Natural killer cell treated with Interleukin-12 subunit alpha and Interleukin-12 subunit beta and Interleukin-15 and Interleukin-18, amount 100 ng/mL, for 72 hours (primary cell): ENCODE data around the gene HIPK1. TPM values are rescaled to one million over a fixed set of nuclear protein-coding genes. Genes with fewer than 3 reads are reported as not detected.
"Not testable (repeated sequence)": the region's sequence is repeated elsewhere in the genome, so short reads cannot be mapped to it uniquely, and the experiment has no call there.

Experiments used
- ATAC-seq, 2 donors: fragments of 150-1000 bp; cut with Tn5 transposase in 1 of 2; sonication (Bioruptor Pico), chemical (Tn5 transposase) in 1 of 2; 2 replicates each; pipeline ENCODE4 v1.10.0; 2021
- DNase-seq: peaks from one replicate; pipeline ENCODE4 v3.0.0; 2022; ENCODE audit warnings: low spot score
- H3K27ac Mint-ChIP-seq, 2 donors: 1 replicate in 1 of 2; 2 replicates in 1 of 2; pipeline ENCODE4 v1.8.0; 2022; ENCODE audit warnings: mixed read lengths in 2 of 2, mild to moderate bottlenecking in 1 of 2, moderate library complexity in 1 of 2
- H3K27me3 Mint-ChIP-seq, 2 donors: 1 replicate in 1 of 2; 2 replicates in 1 of 2; pipeline ENCODE4 v1.8.0; 2022; ENCODE audit warnings: mixed read lengths in 2 of 2
- H3K36me3 Mint-ChIP-seq: one replicate; pipeline ENCODE4 v1.8.0; 2022; ENCODE audit warnings: mixed read lengths
- H3K4me1 Mint-ChIP-seq, 2 donors: 1 replicate in 1 of 2; 2 replicates in 1 of 2; pipeline ENCODE4 v1.8.0; 2022; ENCODE audit warnings: low read depth in 2 of 2, mixed read lengths in 2 of 2, mild to moderate bottlenecking in 1 of 2
- H3K4me3 Mint-ChIP-seq: one replicate; pipeline ENCODE4 v1.8.0; 2022; ENCODE audit warnings: mixed read lengths
- H3K9me3 Mint-ChIP-seq: 2 replicates; pipeline ENCODE4 v1.8.0; 2022; ENCODE audit warnings: mixed read lengths
- total RNA-seq, 2 donors: library from RNA; stranded (reverse); gene quantifications; one replicate each; pipeline ENCODE4 v1.2.3, GENCODE V29; 2022

The HIPK1 gene
- total RNA-seq, 2 donors from 2014 or later = 80.6 to 110 TPM

GRCh38 chr1:113990530-113990929 is 61.4 kb downstream of the HIPK1 start:
- Mint-ChIP-seq H3K9me3 (peaks cover 10% of the 10 kb centered on the region), H3K4me1 (peaks cover 0 to 3% of the 10 kb centered on the region in 2 donors), H3K27ac (no peak overlapping the region), H3K4me3 (no peak overlapping the region), H3K36me3 (peaks cover 16% of the 10 kb centered on the region), H3K27me3 (no peaks in the 10 kb centered on the region)
- ATAC-seq (no peak), DNase-seq (no peak)

DNA sequence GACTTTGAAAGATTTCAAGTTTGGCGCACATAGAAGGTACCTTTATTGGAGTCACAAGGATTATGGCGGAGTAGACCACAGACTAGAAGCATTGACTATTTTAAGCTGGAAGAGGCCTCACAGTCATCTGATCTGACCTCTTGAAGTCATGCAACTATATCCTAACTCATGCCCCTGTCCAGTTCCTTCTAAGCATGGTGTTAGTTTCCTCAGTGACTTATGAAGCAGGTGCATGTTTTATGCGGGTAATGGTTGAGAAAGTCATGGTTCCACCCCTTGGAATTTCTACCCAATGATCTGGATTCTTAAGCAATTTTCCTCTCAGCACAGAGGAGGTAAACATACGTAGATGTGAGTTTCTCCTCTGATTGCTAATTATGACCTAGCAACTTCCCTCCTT is 61.8 kb downstream of the HIPK1 start:
- DNase-seq (no peak), ATAC-seq (no peak)
- H3K4me1 Mint-ChIP-seq = peaks cover 0 to 3% of the 10 kb centered on the region in 2 donors
- H3K9me3 Mint-ChIP-seq = peaks cover 12% of the 10 kb centered on the region
- no peaks in the 10 kb centered on the region for H3K27me3 Mint-ChIP-seq
- no peak overlapping the region for H3K27ac Mint-ChIP-seq
- H3K36me3 Mint-ChIP-seq = peaks cover 18% of the 10 kb centered on the region
- H3K4me3 Mint-ChIP-seq = no peak overlapping the region

DNA sequence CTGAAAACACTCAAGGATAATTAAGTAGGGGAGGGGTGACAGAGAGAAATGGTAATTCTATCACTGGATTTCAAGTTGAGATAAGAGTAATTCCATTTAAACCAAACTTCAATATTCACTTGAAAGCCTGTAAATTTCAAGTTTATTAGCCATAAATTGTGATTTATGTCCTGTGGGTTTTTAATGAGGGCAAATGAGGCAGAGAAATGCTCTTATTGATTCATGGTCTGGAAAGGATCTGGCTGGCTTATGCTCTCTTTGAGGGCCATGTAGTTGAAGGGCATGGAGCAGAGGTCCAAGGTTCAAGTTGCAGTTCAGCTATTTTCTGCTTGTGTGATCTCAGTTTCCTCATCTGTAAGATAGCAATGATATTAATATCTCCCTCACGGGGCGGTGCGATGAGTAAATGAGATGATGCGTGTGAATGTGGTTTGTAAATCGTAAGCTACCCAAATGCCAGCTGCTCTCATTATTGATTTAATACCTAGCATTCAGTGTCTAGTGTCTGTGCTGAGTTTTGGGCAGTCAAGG is 62.4 kb downstream of the HIPK1 start:
- peaks cover 0 to 3% of the 10 kb centered on the region in 2 donors for H3K4me1 Mint-ChIP-seq
- ATAC-seq = no peak
- no peak overlapping the region for H3K4me3 Mint-ChIP-seq
- H3K36me3 Mint-ChIP-seq = peaks cover 18% of the 10 kb centered on the region
- H3K27ac Mint-ChIP-seq = no peak overlapping the region
- H3K9me3 Mint-ChIP-seq = peaks cover 12% of the 10 kb centered on the region
- DNase-seq = no peak
- H3K27me3 Mint-ChIP-seq = no peaks in the 10 kb centered on the region

- H3K4me3 Mint-ChIP-seq = no peak overlapping the region
- no peak for ATAC-seq
- peaks cover 2 to 3% of the 10 kb centered on the region in 2 donors for H3K27me3 Mint-ChIP-seq
- no peak for DNase-seq
- H3K36me3 Mint-ChIP-seq = peaks cover 18% of the 10 kb centered on the region
- H3K4me1 Mint-ChIP-seq = no peaks in the 10 kb centered on the region
- H3K9me3 Mint-ChIP-seq = peaks cover 12% of the 10 kb centered on the region
- H3K27ac Mint-ChIP-seq = no peak overlapping the region
Observed at GRCh38 chr1:113993072-113993471, 63.9 kb downstream of the HIPK1 start.

DNA sequence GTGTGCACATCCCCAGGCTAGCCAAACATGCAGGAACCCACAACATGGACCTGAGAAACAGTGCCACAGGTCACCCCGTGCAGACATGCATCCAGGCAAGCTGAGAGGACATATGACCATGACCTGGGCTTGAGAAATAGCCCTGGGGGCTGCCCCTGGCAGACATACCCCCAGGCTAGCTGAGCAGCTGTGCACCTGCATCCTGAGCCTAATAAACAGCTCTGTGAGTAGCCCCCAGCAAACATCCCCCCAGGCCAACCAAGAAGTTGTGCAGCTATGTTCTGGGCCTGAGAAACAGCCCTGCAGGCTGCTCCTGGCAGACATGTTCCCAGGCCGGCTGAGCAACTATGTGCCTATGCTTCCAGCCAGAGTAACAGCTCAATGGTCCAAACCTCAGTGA is 64.6 kb downstream of the HIPK1 start:
- peaks cover 12% of the 10 kb centered on the region for H3K9me3 Mint-ChIP-seq
- H3K4me3 Mint-ChIP-seq = no peak overlapping the region
- no peaks in the 10 kb centered on the region for H3K4me1 Mint-ChIP-seq
- no peak overlapping the region for H3K27ac Mint-ChIP-seq
- ATAC-seq (no peak), DNase-seq (no peak)
- peaks cover 6 to 7% of the 10 kb centered on the region in 2 donors for H3K27me3 Mint-ChIP-seq
- H3K36me3 Mint-ChIP-seq = peaks cover 18% of the 10 kb centered on the region

GRCh38 chr1:113995382-113995781 is 66.3 kb downstream of the HIPK1 start:
- H3K27me3 Mint-ChIP-seq = peaks cover 6 to 10% of the 10 kb centered on the region in 2 donors
- ATAC-seq (no peak), DNase-seq (no peak)
- H3K4me1 Mint-ChIP-seq = no peaks in the 10 kb centered on the region
- H3K27ac Mint-ChIP-seq = no peak overlapping the region
- H3K36me3 Mint-ChIP-seq = peaks cover 18% of the 10 kb centered on the region
- peaks cover 12% of the 10 kb centered on the region for H3K9me3 Mint-ChIP-seq
- H3K4me3 Mint-ChIP-seq = no peak overlapping the region

DNA sequence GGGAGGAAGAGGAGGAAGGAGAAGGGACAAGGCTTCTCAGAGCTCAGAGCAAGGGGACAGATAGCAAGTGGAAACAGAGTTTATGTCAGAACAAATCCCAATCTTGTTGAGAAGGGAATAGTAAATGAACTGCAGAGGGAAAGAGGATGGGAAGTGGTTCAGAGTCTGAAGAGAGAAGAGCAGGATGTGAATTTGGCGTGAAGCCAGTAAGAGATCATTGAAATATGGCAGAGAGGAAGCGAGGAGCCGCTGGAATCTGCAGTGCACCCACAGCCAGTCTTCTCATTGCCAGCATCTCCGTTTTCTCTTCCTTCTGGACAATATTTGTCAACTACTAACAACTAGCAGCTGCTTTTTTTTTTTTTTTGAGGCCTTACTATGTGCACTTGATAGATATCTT is 69.2 kb downstream of the HIPK1 start:
- H3K27ac Mint-ChIP-seq = no peak overlapping the region
- no peak overlapping the region for H3K4me3 Mint-ChIP-seq
- peaks cover 18% of the 10 kb centered on the region for H3K36me3 Mint-ChIP-seq
- H3K9me3 Mint-ChIP-seq = peaks cover 12% of the 10 kb centered on the region
- H3K4me1 Mint-ChIP-seq = no peaks in the 10 kb centered on the region
- DNase-seq (no peak), ATAC-seq (no peak)
- peaks cover 6 to 10% of the 10 kb centered on the region in 2 donors for H3K27me3 Mint-ChIP-seq

- Mint-ChIP-seq H3K36me3 (peaks cover 15% of the 10 kb centered on the region), H3K27ac (no peak overlapping the region), H3K9me3 (peaks cover 9% of the 10 kb centered on the region), H3K4me1 (no peaks in the 10 kb centered on the region), H3K27me3 (peaks cover 6 to 10% of the 10 kb centered on the region in 2 donors), H3K4me3 (no peak overlapping the region)
- ATAC-seq (no peak), DNase-seq (no peak)
Observed at GRCh38 chr1:113999233-113999632, 70.1 kb downstream of the HIPK1 start.

DNA sequence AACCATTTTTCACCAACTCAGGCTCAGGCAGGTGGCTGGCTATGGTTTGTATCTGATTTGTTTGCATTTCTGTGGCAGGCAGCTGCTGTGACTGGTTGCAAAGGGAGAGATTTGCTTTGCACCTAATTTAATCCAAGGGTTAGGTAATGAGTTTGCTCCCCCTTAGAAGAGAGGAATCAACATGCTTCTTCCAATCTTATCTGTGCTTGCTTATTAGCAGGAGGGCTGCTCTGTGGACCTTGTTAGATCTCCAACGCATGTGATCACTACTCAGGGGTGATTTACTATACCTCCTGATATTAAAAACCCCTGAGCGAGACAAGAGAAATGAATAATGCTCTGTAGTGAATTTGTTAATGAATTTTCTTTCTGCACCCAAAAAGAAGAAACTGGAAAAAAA is 70.7 kb downstream of the HIPK1 start:
- peaks cover 7% of the 10 kb centered on the region for H3K9me3 Mint-ChIP-seq
- H3K4me3 Mint-ChIP-seq = no peak overlapping the region
- H3K27ac Mint-ChIP-seq = no peak overlapping the region
- peaks cover 6 to 10% of the 10 kb centered on the region in 2 donors for H3K27me3 Mint-ChIP-seq
- H3K4me1 Mint-ChIP-seq = no peaks in the 10 kb centered on the region
- DNase-seq (no peak), ATAC-seq (no peak)
- H3K36me3 Mint-ChIP-seq = peaks cover 10% of the 10 kb centered on the region

- Mint-ChIP-seq H3K9me3 (peaks cover 3% of the 10 kb centered on the region), H3K36me3 (peaks cover 3% of the 10 kb centered on the region), H3K4me3 (no peak overlapping the region), H3K27ac (no peak overlapping the region), H3K27me3 (peaks cover 6 to 10% of the 10 kb centered on the region in 2 donors), H3K4me1 (no peaks in the 10 kb centered on the region)
- ATAC-seq (no peak), DNase-seq (no peak)
Observed at GRCh38 chr1:114000406-114000805, 71.3 kb downstream of the HIPK1 start.

- Mint-ChIP-seq H3K9me3 (no peaks in the 10 kb centered on the region), H3K27ac (no peak overlapping the region), H3K27me3 (peaks cover 6 to 10% of the 10 kb centered on the region in 2 donors), H3K4me3 (no peak overlapping the region), H3K36me3 (no peaks in the 10 kb centered on the region), H3K4me1 (no peaks in the 10 kb centered on the region)
- DNase-seq = no peak
- no peak for ATAC-seq
Observed at GRCh38 chr1:114002492-114003239, 73.5 kb downstream of the HIPK1 start.

- DNase-seq = no peak
- no peak overlapping the region for H3K4me3 Mint-ChIP-seq
Observed at GRCh38 chr1:114003431-114003830, 74.3 kb downstream of the HIPK1 start.

GRCh38 chr1:114006825-114007224 is 77.7 kb downstream of the HIPK1 start:
- H3K36me3 Mint-ChIP-seq, H3K9me3 Mint-ChIP-seq, DNase-seq, H3K27ac Mint-ChIP-seq, H3K4me1 Mint-ChIP-seq, H3K4me3 Mint-ChIP-seq, ATAC-seq, H3K27me3 Mint-ChIP-seq: not testable (repeated sequence)

More at GRCh38 chr1:114003431-114003830, 74.3 kb downstream of the HIPK1 start:
- H3K27me3 Mint-ChIP-seq = peaks cover 0 to 5% of the 10 kb centered on the region in 2 donors
- H3K4me1 Mint-ChIP-seq = no peaks in the 10 kb centered on the region
- no peak for ATAC-seq
- no peaks in the 10 kb centered on the region for H3K36me3 Mint-ChIP-seq
- H3K9me3 Mint-ChIP-seq = no peaks in the 10 kb centered on the region
- no peak overlapping the region for H3K27ac Mint-ChIP-seq

DNA sequence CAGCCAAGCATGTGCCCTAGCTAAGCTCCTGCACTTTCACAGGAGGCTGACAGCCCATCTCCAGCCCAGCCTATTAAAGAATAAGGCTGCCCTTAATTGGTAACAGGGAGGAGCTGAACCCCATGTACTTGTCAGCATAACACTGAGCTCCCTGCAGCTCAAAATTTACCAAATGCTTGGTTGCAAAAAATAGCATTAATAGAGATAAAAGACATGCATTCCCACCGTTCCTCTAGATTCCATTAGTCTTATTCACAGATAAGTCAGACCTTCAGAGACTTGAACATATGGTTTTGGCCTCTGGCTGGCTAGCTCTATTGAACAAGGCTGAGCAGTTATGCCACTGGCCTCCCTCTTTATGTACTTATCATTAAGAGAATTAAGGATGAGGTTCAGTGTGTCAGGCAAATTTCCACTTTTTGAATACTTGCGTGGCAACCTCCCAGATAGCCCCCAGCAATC is 79.4 kb downstream of the HIPK1 start:
- Mint-ChIP-seq H3K4me1 (peaks cover 11 to 13% of the 10 kb centered on the region in 2 donors), H3K27ac (no peak overlapping the region), H3K36me3 (no peaks in the 10 kb centered on the region), H3K4me3 (no peak overlapping the region), H3K27me3 (peaks cover 0 to 5% of the 10 kb centered on the region in 2 donors), H3K9me3 (no peaks in the 10 kb centered on the region)
- ATAC-seq = no peak
- DNase-seq = no peak
